GM06990 (cell line): ENCODE data around the gene SIGLEC10.

Source experiments
- DNase-seq: peaks from one replicate; pipeline ENCODE4 v3.0.0-alpha.2; 2011; ENCODE audit not compliant: insufficient read length; ENCODE audit errors: extremely low read depth
- H3K27me3 ChIP-seq: replicated peaks from 2 replicates; pipeline ENCODE4 v1.6.0; 2011; ENCODE audit warnings: low read length; ENCODE audit not compliant: control insufficient read depth, insufficient read depth
- H3K36me3 ChIP-seq: 2 replicates; pipeline ENCODE4 v1.5.1; 2011; ENCODE audit warnings: low read length; ENCODE audit not compliant: control insufficient read depth, insufficient read depth
- H3K4me3 ChIP-seq: replicated peaks from 2 replicates; pipeline ENCODE4 v1.5.1; 2011; ENCODE audit warnings: low read depth, mild to moderate bottlenecking, control low read depth, low read length
- CTCF ChIP-seq: IDR thresholded peaks from 2 replicates; pipeline ENCODE4 v1.5.1; 2011; ENCODE audit warnings: low read length, control low read depth, mild to moderate bottlenecking, inconsistent platforms; ENCODE audit not compliant: insufficient read depth, poor library complexity, severe bottlenecking

The SIGLEC10 gene

DNA sequence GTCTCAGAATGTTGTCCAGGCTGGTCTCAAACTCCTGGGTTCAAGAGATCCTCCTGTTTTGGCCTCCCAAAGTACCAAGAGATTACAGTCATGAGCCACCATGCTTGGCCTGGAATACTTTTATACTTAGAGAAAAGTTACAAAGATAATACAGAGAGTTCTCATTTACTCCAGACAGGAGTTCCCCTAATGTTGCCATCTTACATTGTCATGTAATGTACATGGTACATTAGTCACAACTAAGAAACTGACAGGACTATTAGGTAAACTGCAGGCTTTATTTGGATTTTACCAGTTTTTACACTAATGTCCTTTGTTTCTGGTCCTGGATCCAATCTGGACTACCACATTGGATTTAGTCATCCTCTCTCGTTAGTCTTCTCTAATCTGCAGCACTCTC lies 24.7 kb downstream of the SIGLEC10 start:
- DNase-seq, result no peak
- no peaks in the 10 kb centered on the region for H3K27me3 ChIP-seq
- no peak overlapping the region for H3K4me3 ChIP-seq
- TF ChIP-seq CTCF, result no peak
- no peaks in the 10 kb centered on the region for H3K36me3 ChIP-seq

DNA sequence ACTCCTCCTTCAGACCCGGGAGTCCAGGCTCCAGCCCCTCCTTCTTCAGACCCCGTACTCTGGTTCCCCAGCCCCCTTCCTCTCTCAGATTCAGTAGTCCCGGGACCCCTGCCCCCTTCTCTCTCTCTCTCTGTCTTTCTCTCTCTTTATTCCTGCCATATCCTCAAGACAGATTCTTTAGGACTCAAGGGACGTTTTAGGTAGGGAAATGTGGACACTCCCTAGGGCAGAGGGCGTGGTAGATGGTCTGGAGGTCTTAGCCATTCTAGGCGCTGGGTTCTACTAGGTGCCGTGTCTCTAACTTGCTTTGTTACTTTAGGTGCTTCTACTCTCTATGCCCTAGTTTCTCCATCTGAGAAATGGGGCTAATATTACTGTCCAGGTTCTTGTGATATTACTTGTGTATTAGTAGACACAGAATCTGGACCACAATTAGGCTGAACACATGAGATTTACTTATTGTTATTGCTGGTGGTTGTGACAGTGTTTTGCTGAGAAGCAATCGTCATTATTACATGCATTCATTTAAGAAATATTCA lies 26.3 kb downstream of the SIGLEC10 start:
- Histone ChIP-seq H3K36me3 (no peaks in the 10 kb centered on the region), H3K27me3 (no peaks in the 10 kb centered on the region), H3K4me3 (no peak overlapping the region)
- no peak for TF ChIP-seq CTCF
- DNase-seq, result no peak

GRCh38 chr19:51389143-51389542 lies 28.3 kb downstream of the SIGLEC10 start:
- Histone ChIP-seq H3K36me3 (no peaks in the 10 kb centered on the region), H3K27me3 (no peaks in the 10 kb centered on the region; the same call in 1 of the 2 replicates), H3K4me3 (no peak overlapping the region)
- no peak for DNase-seq
- no peak for TF ChIP-seq CTCF

DNA sequence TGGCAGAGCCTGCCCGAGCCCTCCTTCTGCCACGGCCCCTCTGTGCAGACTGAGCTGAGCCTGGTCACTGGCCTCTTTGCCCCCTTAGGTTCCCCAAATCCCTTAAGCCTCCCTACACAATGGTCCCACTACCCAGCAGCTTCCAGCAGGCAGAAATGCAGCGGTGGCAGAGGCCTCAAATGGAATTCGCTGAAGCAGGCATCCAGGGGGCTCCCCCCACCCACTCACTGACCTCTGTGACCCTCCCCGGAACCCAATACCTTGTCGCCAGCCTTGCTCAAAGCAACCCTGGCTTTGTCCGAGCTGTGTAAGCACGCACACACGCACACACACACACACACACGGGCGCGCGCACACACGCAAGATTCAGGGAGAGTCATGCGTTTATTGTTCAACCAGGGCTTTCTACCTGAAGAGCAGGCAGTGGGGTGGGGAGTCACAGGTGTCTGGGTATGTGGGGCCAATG lies 29.5 kb downstream of the SIGLEC10 start, which contains the start of gene LIM2:
Gene LIM2, minus strand, starts transcription at position 51 of the 466 bp plus-strand sequence. CDS start 531 bp downstream, outside the sequence.
- Histone ChIP-seq H3K27me3 (no peaks in the 10 kb centered on the region; the same call in 1 of the 2 replicates), H3K36me3 (no peaks in the 10 kb centered on the region), H3K4me3 (no peak within 1 kb of the TSS)
- DNase-seq, result no peak
- TF ChIP-seq CTCF, result no peak

DNA sequence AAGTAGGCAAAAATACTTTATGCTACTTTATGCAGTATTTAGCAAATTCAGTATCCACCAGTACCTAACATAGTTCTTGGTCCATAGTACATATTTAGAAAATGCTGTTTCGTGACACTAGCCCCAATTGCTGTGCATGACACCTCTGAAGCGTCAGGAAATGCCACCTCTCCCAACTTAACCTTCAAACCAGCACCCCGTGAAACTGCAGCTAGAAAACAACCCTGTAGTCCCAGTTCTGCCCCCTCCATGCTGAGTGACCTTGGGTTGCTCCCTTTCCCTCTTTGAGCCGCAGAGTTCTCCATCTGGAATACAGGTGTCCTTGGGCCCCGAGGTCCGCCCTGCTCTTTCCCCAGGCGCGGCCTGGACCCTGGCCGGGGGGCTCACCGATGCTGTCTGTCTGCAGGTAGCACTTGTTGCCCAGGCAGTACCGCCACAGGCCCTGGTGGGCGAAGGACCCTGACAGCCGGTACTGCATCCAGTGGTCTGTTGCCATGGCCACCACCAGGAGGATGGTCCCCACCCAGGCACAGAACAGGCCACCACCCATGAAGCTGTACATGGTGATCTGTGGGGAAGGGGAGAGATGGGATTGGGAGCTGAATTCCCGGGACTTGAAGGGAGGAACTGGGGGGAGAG lies 30.4 kb downstream of the SIGLEC10 start:
- DNase-seq, result no peak

More for the DNA sequence above, 30.4 kb downstream of the SIGLEC10 start:
- no peaks in the 10 kb centered on the region; the same call in 1 of the 2 replicates for H3K27me3 ChIP-seq
- no peak for TF ChIP-seq CTCF
- H3K4me3 ChIP-seq, result no peak overlapping the region
- H3K36me3 ChIP-seq, result no peaks in the 10 kb centered on the region
